ENCODE results near the gene GNG3.
"Not testable (repeated sequence)": the region's sequence is repeated elsewhere in the genome, so short reads cannot be mapped to it uniquely, and the experiment has no call there.

GNG3 gene

GRCh38 chr11:62667460-62667859 lies 40.0 kb upstream of the GNG3 start:
- DNase-seq = no peak
- no peaks in the 10 kb centered on the region for H3K27me3 ChIP-seq (replicated peaks)
- no peak overlapping the region for H3K4me3 ChIP-seq (ENCODE audit: low read depth, low read length)
- H3K36me3 ChIP-seq (replicated peaks) = peaks cover 19% of the 10 kb centered on the region
- H3K27ac ChIP-seq = no peak overlapping the region
- TF ChIP-seq, protein P1, sequence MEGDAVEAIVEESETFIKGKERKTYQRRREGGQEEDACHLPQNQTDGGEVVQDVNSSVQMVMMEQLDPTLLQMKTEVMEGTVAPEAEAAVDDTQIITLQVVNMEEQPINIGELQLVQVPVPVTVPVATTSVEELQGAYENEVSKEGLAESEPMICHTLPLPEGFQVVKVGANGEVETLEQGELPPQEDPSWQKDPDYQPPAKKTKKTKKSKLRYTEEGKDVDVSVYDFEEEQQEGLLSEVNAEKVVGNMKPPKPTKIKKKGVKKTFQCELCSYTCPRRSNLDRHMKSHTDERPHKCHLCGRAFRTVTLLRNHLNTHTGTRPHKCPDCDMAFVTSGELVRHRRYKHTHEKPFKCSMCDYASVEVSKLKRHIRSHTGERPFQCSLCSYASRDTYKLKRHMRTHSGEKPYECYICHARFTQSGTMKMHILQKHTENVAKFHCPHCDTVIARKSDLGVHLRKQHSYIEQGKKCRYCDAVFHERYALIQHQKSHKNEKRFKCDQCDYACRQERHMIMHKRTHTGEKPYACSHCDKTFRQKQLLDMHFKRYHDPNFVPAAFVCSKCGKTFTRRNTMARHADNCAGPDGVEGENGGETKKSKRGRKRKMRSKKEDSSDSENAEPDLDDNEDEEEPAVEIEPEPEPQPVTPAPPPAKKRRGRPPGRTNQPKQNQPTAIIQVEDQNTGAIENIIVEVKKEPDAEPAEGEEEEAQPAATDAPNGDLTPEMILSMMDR (IDR thresholded peaks at IDR 0.05; ENCODE audit: low read depth, low read length, missing control alignments) = no peak
- in situ Hi-C loops (cut with HindIII; ENCODE audit: low pct_ligation_motif_present, low sequenced_read_pairs) = no loop called here

DNA sequence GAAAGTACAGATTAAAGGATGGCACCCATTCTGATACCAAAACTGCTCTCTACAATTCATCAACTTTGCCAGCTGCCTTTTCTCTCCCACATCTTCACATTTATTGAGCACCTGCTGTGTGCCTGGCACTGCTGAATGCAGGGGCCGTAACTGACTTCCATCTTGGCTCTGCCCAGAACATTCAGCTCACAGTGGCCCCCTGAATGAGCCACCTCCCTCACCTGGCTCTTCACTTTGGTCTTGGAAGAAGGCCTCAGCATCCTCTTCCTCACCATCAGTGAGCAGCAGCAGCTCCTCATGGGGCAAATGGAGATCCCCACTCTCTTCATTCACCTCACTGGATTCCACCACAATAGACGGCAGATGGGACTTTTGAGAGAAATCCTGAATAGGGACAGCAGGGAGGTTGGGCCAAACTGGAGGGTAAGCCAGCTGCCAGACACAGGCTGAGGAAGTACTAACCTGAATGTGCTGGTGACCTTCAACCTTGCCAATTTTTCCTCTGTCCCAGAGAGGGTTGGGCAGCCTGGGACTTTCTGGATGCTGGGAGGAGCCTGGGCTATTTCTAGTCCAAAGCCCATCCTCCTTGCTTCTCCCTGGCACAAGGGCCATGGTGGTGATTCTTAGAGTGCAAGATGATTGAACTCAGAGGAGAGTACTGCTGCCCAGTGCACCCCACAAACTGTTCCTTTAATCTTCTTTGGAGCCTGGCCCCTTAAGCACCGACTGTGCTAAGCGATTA lies 37.9 kb upstream of the GNG3 start:
- no peaks in the 10 kb centered on the region for H3K27me3 ChIP-seq (replicated peaks)
- TF ChIP-seq, protein P1 (IDR thresholded peaks at IDR 0.05; ENCODE audit: low read depth, low read length, missing control alignments) = no peak
- DNase-seq = no peak
- no peak overlapping the region for H3K4me3 ChIP-seq (ENCODE audit: low read depth, low read length)
- H3K27ac ChIP-seq = no peak overlapping the region
- H3K36me3 ChIP-seq (replicated peaks) = peaks cover 10% of the 10 kb centered on the region
- in situ Hi-C loops (cut with HindIII; ENCODE audit: low pct_ligation_motif_present, low sequenced_read_pairs) = no loop called here

DNA sequence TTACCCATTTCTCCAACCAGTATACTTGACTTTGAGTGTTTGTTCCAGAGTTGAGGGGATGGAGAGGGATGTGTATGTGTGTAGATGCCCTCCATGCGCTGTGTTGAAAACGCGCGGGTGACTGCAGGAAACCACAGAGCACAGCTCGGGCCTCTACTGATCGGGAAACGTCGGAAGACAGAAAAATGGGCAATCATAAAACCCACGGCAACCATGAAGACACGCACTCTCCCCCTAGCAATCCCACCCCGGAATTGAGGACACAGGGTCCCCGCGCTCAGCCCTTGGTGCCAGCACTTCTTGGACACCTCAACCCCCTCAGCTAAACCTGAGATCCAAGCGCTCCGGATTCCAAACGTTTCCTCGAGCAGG lies 36.3 kb upstream of the GNG3 start:
- Histone ChIP-seq H3K27me3 (replicated peaks) (no peaks in the 10 kb centered on the region), H3K27ac (peak overlapping the region; percentile 78), H3K36me3 (replicated peaks) (peaks cover 13% of the 10 kb centered on the region), H3K4me3 (ENCODE audit: low read depth, low read length) (peak overlapping the region; percentile 85)
- TF ChIP-seq, protein P1 (IDR thresholded peaks at IDR 0.05; ENCODE audit: low read depth, low read length, missing control alignments) = no peak
- peak; percentile 28 for DNase-seq
- in situ Hi-C loops (cut with HindIII; ENCODE audit: low pct_ligation_motif_present, low sequenced_read_pairs) = no loop called here

DNA sequence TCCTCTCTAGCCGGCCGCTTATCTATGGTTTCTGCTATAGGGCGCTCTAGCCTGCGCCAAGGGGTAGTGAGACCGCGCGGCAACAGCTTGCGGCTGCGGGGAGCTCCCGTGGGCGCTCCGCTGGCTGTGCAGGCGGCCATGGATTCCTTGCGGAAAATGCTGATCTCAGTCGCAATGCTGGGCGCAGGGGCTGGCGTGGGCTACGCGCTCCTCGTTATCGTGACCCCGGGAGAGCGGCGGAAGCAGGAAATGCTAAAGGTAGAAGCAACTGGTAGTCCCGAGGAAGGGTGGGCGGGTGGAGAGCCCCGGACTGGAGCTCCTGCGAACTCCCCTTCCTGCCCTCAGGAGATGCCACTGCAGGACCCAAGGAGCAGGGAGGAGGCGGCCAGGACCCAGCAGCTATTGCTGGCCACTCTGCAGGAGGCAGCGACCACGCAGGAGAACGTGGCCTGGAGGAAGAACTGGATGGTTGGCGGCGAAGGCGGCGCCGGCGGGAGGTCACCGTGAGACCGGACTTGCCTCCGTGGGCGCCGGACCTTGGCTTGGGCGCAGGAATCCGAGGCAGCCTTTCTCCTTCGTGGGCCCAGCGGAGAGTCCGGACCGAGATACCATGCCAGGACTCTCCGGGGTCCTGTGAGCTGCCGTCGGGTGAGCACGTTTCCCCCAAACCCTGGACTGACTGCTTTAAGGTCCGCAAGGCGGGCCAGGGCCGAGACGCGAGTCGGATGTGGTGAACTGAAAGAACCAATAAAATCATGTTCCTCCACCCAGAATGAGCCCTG lies 35.7 kb upstream of the GNG3 start, which contains the start of the genes LBHD1 and UQCC3:
LBHD1 (minus strand) TSS at position 660 of the 782 bp plus-strand sequence. CDS start 2,236 bp downstream, outside the sequence.
UQCC3 (plus strand) TSS at position 66 of the 782 bp plus-strand sequence; CDS start at position 139, 73 bp downstream.
- Histone ChIP-seq H3K4me3 (ENCODE audit: low read depth, low read length) (peak within 1 kb of the TSS; percentile 85), H3K27ac (peak within 1 kb of the TSS; percentile 78), H3K36me3 (replicated peaks) (peaks cover 13% of the 10 kb centered on the region), H3K27me3 (replicated peaks) (no peaks in the 10 kb centered on the region)
- DNase-seq = peak; percentile 77
- TF ChIP-seq, protein P1 (IDR thresholded peaks at IDR 0.05; ENCODE audit: low read depth, low read length, missing control alignments) = no peak
- in situ Hi-C loops (cut with HindIII; ENCODE audit: low pct_ligation_motif_present, low sequenced_read_pairs) = no loop called here

DNA sequence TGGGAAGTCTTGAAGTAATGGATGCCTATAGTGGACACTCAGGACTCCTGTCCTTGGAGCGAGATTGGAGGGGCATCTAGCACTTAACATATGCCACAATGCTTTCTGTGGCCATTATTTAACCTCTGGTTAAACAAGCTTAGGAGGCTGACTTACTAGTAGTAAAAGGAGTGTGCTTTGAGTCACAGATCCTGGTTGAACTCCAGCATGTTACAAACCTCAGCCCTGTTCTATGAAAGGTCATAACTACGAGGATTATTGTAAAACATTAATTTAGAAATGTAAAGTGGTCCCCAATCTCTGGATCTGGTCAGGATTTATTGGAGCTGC lies 34.3 kb upstream of the GNG3 start:
- in situ Hi-C loops (cut with HindIII; ENCODE audit: low pct_ligation_motif_present, low sequenced_read_pairs) = no loop called here
- Histone ChIP-seq H3K27ac (no peak overlapping the region), H3K4me3 (ENCODE audit: low read depth, low read length) (no peak overlapping the region), H3K36me3 (replicated peaks) (peaks cover 12% of the 10 kb centered on the region), H3K27me3 (replicated peaks) (no peaks in the 10 kb centered on the region)
- TF ChIP-seq, protein P1 (IDR thresholded peaks at IDR 0.05; ENCODE audit: low read depth, low read length, missing control alignments) = no peak
- DNase-seq = no peak

- DNase-seq; H3K4me3 ChIP-seq (ENCODE audit: low read depth, low read length); H3K27ac ChIP-seq; in situ Hi-C loops (cut with HindIII; ENCODE audit: low pct_ligation_motif_present, low sequenced_read_pairs); H3K27me3 ChIP-seq (replicated peaks): not testable (repeated sequence)
- peaks cover 12% of the 10 kb centered on the region for H3K36me3 ChIP-seq (replicated peaks)
These were observed 32.1 kb upstream of the GNG3 start for GRCh38 chr11:62675415-62675814.

All from brain microvascular endothelial cell (primary cell).